Activated CD4-positive, alpha-beta T cell treated with anti-CD3 and anti-CD28 coated beads for 36 hours (primary cell): ENCODE measurements around the gene KAT8. TPM values are rescaled to one million over a fixed set of nuclear protein-coding genes. Genes with fewer than 3 reads are reported as not detected.

Experiments
- ATAC-seq: fragments of 200-7000 bp; cut with Tn5 transposase; one replicate; pipeline ENCODE4 v1.10.0; 2021; ENCODE audit warnings: mild to moderate bottlenecking, moderate library complexity
- CTCF ChIA-PET: fragments of 350-600 bp; sonication (Branson Sonifier 250); formaldehyde crosslinking; loops from one replicate; lab custom pipeline; 2021; ENCODE audit warnings: antibody characterized with exemption; lab: Charles Lee
- POLR2A ChIA-PET: fragments of 350-600 bp; sonication (Branson Sonifier 250); formaldehyde crosslinking; loops from one replicate; lab custom pipeline; 2021; ENCODE audit warnings: antibody characterized with exemption, inconsistent platforms; lab: Charles Lee
- DNase-seq: peaks from one replicate; pipeline ENCODE4 v3.0.0-alpha.2; 2020
- H3K27ac Mint-ChIP-seq: one replicate; pipeline ENCODE4 v1.8.0; 2021; ENCODE audit warnings: mixed read lengths
- H3K27me3 Mint-ChIP-seq: one replicate; pipeline ENCODE4 v1.8.0; 2021; ENCODE audit warnings: mixed read lengths
- H3K36me3 Mint-ChIP-seq: one replicate; pipeline ENCODE4 v1.8.0; 2021; ENCODE audit warnings: low read depth, mixed read lengths
- H3K4me1 Mint-ChIP-seq: one replicate; pipeline ENCODE4 v1.8.0; 2021; ENCODE audit warnings: mixed read lengths
- H3K4me3 Mint-ChIP-seq: one replicate; pipeline ENCODE4 v1.8.0; 2021; ENCODE audit warnings: mild to moderate bottlenecking, moderate library complexity, mixed read lengths
- H3K9me3 Mint-ChIP-seq: one replicate; pipeline ENCODE4 v1.8.0; 2021; ENCODE audit warnings: low read depth, mixed read lengths
- intact Hi-C, 2 experiments: fragments of 100-400 bp; cut with DNase I in 1 of 2; cut with micrococcal nuclease in 1 of 2; formaldehyde crosslinking; loops; one replicate each; pipeline versions ENCODE4 v1.14.2 to v1.15.1; 2022 to 2024; cut with DNase I, micrococcal nuclease
- total RNA-seq, 2 experiments: library from RNA; stranded (reverse); gene quantifications; one replicate each; pipeline ENCODE4 v1.2.3, GENCODE V29; 2021

The KAT8 gene
- total RNA-seq, result 10 to 100 TPM; 53.6 to 63.1 TPM

DNA sequence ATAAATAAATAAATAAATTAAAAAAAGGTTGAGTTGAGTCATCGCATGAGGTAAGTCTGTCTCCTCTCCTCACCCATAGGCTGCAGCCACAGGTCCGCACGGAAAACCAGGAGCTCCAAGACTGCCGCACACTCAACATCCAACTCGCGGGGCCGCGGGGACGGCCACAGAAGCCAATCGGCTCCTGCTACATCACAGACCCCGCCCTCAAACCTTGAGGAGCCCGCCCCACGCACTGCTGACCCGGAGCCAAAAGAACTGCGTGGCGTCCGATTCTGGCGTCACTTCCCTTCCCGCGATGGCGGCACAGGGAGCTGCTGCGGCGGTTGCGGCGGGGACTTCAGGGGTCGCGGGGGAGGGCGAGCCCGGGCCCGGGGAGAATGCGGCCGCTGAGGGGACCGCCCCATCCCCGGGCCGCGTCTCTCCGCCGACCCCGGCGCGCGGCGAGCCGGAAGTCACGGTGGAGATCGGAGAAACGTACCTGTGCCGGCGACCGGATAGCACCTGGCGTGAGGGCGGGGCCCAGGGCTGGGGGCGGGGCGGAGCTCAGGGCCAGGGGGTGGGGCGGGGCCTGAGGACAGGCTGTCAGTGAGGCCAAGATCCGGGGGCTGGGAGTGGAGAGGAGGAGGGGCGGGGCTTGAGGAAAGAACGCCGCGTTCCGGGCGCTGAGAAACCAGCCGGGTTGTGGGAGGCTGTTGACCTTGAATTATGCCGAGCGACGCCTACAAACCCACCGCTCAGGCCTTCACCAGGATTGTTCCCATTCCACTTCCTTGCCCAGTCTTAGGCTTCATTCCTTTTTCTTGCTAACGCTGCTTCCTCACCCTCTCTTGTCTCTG, at the start of gene KAT8:
Gene KAT8 (plus strand): TSS at position 281 of the 839 bp plus-strand sequence. CDS start 18 bp downstream, at position 299.
- peaks cover 14% of the 10 kb centered on the region for H3K4me1 Mint-ChIP-seq
- H3K27me3 Mint-ChIP-seq, result no peaks in the 10 kb centered on the region
- ChIA-PET POLR2A (interaction anchor here (0.6 to 1.8 kb wide), 12 partner anchors 10 to 757 kb away, joined by 3 to 26 read pairs (median 4); partner anchors contain the start of genes BCKDK, FUS, VKORC1 and ZNF267), CTCF (interaction anchor here (0.6 to 3.3 kb wide), 7 partner anchors 22 to 148 kb away, joined by 3 to 28 read pairs (median 4); partner anchors contain the start of genes ZNF646 and ZNF668)
- H3K9me3 Mint-ChIP-seq, result no peaks in the 10 kb centered on the region
- DNase-seq (peak; percentile 99), ATAC-seq (peak; percentile 93)
- peak within 1 kb of the TSS; percentile 88 for H3K4me3 Mint-ChIP-seq
- peaks cover 33% of the 10 kb centered on the region for H3K36me3 Mint-ChIP-seq
- H3K27ac Mint-ChIP-seq, result peak within 1 kb of the TSS; percentile 83
- intact Hi-C loops, result loop anchor here (1.0 to 2.0 kb wide), 11 partner anchors 23 to 583 kb away; partner anchors contain the start of genes VKORC1 (in 2 of the 2), ZNF646 (in 2 of the 2), ZNF668 (in 2 of the 2) and ARMC5 (in 1 of the 2)

DNA sequence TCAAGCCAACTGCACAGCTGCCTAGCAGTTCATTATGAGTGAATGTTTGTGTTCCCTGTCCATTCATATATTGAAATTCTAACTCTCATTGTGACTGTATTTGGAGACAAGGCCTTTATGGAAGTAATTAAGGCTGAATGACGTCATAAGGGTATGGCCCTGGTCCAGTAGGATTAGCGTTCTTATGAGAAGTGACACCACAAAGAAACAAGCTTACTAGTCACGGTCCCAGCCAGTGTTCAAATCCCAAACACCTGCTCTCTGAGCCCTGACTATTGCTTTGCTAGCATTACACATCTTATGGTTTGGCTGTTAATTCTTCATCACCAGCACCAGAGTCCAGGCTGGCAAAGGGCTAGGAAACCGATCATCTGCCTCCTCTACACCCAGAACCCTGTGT, 45.6 kb upstream of the KAT8 start:
- intact Hi-C loops, result loop anchor here (2.0 to 5.0 kb wide), 3 partner anchors 75 to 803 kb away; partner anchors contain the start of gene PHKG2 (in 1 of the 2)
- POLR2A ChIA-PET, result interaction anchor here (0.6 to 1.7 kb wide), 4 partner anchors 41 to 71 kb away, joined by 3 to 4 read pairs (median 3); partner anchors contain the start of gene KAT8

DNA sequence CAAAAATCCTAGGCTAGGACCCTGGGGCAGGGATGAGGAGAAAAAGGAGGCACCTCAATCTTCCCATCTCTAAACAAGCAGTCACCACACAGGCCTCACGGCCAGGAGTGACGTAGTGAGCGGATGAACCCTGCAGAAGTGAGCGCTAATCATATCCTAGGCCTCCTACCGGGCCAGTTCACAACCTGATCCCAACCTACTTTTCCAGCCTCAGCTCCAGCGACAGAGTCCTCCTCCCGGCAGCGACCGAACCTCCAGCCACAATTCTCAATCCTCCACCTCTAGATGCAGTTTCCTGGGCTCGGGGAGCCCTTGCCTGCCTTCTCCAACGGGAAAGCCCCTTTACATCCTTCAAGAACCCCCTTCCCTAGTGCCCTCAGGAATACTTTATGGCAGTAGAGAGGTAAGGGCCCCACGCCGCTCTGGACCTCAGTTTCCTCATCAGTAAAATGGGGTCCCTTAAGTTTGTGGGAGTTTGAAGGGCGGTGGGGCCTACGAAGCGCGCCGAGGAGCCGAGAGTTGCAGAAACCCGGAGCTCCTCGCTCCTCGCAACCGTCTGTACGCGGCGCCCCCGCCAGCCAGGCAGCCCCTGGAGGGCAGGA, 44.8 kb upstream of the KAT8 start:
- H3K9me3 Mint-ChIP-seq, result no peaks in the 10 kb centered on the region
- peaks cover 22% of the 10 kb centered on the region for H3K36me3 Mint-ChIP-seq
- POLR2A ChIA-PET, result interaction anchor here (0.7 to 1.3 kb wide), 3 partner anchors 44 to 325 kb away, joined by 3 to 11 read pairs (median 4); partner anchors contain the start of gene PHKG2
- peak overlapping the region; percentile 90 for H3K27ac Mint-ChIP-seq
- peaks cover 34% of the 10 kb centered on the region for H3K4me1 Mint-ChIP-seq
- ATAC-seq, result peak; percentile 1
- H3K27me3 Mint-ChIP-seq, result no peaks in the 10 kb centered on the region
- H3K4me3 Mint-ChIP-seq, result peak overlapping the region; percentile 97
- intact Hi-C loops, result loop anchor here (1.0 to 5.0 kb wide), 9 partner anchors 76 to 802 kb away; partner anchors contain the start of genes FBRS (in 1 of the 2), FUS (in 1 of the 2), PHKG2 (in 1 of the 2) and RUSF1 (in 1 of the 2)
- CTCF ChIA-PET, result interaction anchor here (1.9 to 2.3 kb wide), 2 partner anchors 22 to 69 kb away, joined by 7 to 15 read pairs; partner anchors contain the start of gene VKORC1
- peak; percentile 62 for DNase-seq

More for the DNA sequence above, 45.6 kb upstream of the KAT8 start:
- H3K4me1 Mint-ChIP-seq, result peaks cover 34% of the 10 kb centered on the region
- H3K36me3 Mint-ChIP-seq, result peaks cover 16% of the 10 kb centered on the region
- no peak for DNase-seq
- CTCF ChIA-PET, result interaction anchor here (0.7 kb wide), 1 partner anchor 14 kb away, joined by 3 read pairs; no protein-coding TSS in a partner anchor
- H3K27ac Mint-ChIP-seq, result peak overlapping the region; percentile 90
- H3K4me3 Mint-ChIP-seq, result peak overlapping the region; percentile 97
- no peak for ATAC-seq
- H3K9me3 Mint-ChIP-seq, result no peaks in the 10 kb centered on the region
- no peaks in the 10 kb centered on the region for H3K27me3 Mint-ChIP-seq

DNA sequence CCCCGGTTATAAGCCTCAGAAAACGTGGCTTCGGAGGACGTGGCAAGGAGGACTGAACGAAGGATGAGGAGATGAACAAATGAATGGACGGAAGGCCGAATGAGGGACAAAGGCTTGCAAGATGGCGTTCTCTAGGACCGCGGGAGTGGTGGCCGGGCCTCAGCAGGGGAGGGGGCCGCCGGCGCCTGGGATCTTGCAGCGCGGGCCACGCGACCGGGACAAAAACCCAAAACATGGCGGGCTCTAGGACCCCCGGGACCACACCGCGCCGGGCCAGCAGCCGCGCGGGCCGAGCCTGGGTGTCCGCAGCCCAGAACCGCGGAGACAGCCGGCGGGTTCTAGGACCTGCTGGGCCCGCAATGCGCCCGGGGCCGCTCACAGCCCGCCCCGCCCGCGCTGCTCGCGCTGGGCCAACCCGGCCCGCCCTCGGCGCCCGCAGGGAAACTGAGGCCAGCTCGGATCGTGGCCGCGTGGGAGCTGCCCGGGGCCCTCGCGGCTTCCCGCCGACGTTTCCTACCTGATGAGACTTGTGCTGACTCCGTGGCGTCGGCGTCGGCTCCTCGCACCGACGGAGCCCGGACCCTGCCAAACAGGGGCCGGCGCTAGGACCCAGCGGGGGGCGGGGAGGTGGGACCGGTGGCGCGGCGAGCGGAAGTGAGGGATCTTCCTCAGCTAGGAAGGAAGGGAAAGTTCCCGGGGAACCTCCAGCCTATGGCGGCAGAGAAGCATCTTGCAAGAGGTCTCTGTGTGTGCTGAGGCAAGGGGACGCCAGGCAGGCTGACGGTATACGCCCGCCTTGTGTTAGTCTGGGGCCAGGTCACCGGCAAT, 44.1 kb upstream of the KAT8 start:
- intact Hi-C loops, result loop anchor here (1.0 to 5.0 kb wide), 9 partner anchors 77 to 801 kb away; partner anchors contain the start of genes FBRS (in 1 of the 2), FUS (in 1 of the 2), PHKG2 (in 1 of the 2) and RUSF1 (in 1 of the 2)
- peak; percentile 53 for ATAC-seq
- no peaks in the 10 kb centered on the region for H3K27me3 Mint-ChIP-seq
- H3K4me3 Mint-ChIP-seq, result peak overlapping the region; percentile 97
- DNase-seq, result peak; percentile 95
- H3K36me3 Mint-ChIP-seq, result peaks cover 29% of the 10 kb centered on the region
- POLR2A ChIA-PET, result interaction anchor here (0.6 to 1.8 kb wide), 15 partner anchors 12 to 326 kb away, joined by 3 to 23 read pairs (median 4); partner anchors contain the start of genes FUS, KAT8, PHKG2 and STX4
- H3K9me3 Mint-ChIP-seq, result no peaks in the 10 kb centered on the region
- H3K27ac Mint-ChIP-seq, result peak overlapping the region; percentile 98
- peaks cover 34% of the 10 kb centered on the region for H3K4me1 Mint-ChIP-seq
- CTCF ChIA-PET, result interaction anchor here (0.6 to 2.3 kb wide), 12 partner anchors 10 to 796 kb away, joined by 3 to 15 read pairs (median 3); partner anchors contain the start of genes KAT8, STX4 and VKORC1

DNA sequence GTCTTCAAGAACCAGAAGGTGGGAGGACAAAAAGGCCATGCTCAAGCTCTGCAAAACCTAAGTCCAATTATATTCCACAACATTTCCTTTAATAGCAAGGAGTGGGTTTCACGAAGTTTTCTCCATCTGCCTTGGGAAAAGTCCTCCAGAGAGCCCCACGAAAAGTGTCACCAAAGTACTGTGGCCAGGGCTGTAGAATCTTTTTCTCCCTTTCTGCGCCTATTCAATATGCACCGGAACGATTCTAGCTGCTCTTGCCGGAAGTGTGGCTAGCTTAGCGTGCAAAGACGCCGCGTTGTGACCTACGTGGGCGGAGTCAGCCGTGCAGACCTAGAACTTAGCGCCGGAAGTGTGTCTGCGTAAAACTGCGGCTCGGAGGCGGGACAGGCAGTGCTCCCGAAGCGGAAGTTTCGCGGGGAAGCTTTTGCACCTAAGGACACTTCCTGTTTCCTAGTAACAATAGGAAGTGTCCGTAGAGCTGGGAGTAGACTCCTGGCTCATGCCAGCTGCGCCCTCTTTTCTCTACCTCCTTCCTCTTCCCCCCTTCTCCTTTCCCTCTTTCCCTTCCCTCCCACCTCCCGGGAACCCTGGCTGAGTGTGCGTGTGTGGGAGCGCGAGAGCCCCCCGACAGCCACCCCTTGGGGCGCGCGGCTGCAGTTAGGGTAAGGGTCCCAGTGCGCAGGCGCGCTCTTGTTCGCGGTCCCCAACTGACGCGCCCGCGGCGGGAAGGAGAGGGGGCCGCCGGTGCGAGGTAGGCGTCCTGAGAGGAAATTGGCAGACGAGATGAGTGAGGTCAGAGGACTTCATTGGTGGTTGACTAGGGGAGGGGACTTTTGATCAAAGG, 43.3 kb upstream of the KAT8 start, which contains the start of the genes ZNF646 and ZNF668:
Gene ZNF646 (plus strand): TSS at position 453 of the 844 bp plus-strand sequence. CDS start 1,903 bp downstream, outside the sequence.
Gene ZNF668 (minus strand): TSS at position 271 of the 844 bp plus-strand sequence. CDS start 9,781 bp downstream, outside the sequence.
- CTCF ChIA-PET, result interaction anchor here (0.6 to 2.3 kb wide), 13 partner anchors 11 to 795 kb away, joined by 3 to 15 read pairs (median 3); partner anchors contain the start of genes KAT8, STX4 and VKORC1
- Mint-ChIP-seq H3K27me3 (no peaks in the 10 kb centered on the region), H3K27ac (peak within 1 kb of the TSS; percentile 98), H3K9me3 (no peaks in the 10 kb centered on the region), H3K4me3 (peak within 1 kb of the TSS; percentile 97), H3K4me1 (peaks cover 30% of the 10 kb centered on the region), H3K36me3 (peaks cover 37% of the 10 kb centered on the region)
- POLR2A ChIA-PET, result interaction anchor here (0.6 to 1.8 kb wide), 14 partner anchors 11 to 326 kb away, joined by 3 to 23 read pairs (median 4); partner anchors contain the start of genes FUS, KAT8, PHKG2 and STX4
- intact Hi-C loops, result loop anchor here (1.0 to 5.0 kb wide), 26 partner anchors 20 to 801 kb away; partner anchors contain the start of genes ARMC5 (in 2 of the 2), FUS (in 2 of the 2), KAT8 (in 2 of the 2) and SETD1A (in 2 of the 2)
- ATAC-seq (peak; percentile 83), DNase-seq (peak; percentile 99)

DNA sequence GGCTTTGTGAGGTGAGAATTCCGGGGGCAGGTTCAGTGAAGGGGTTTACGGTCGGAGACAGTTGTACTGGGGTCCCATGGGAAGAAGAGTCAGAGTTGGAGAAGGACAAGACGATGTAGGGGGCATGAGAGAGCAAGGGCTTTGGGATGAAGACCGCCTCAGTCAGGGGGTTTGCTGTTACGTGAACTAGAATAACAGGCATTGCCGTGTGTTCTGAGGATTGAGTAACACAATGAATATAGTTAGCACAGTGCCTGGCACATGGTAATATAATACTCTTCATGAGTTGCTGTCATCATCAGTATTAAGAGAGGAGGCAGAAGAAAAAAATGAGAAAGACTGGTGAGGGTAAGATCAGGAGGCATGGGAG, 42.7 kb upstream of the KAT8 start:
- POLR2A ChIA-PET, result interaction anchor here (0.6 to 1.8 kb wide), 11 partner anchors 11 to 144 kb away, joined by 3 to 23 read pairs (median 4); partner anchors contain the start of genes FUS, KAT8 and STX4
- Mint-ChIP-seq H3K36me3 (peaks cover 38% of the 10 kb centered on the region), H3K27me3 (no peaks in the 10 kb centered on the region), H3K4me1 (peaks cover 28% of the 10 kb centered on the region), H3K9me3 (no peaks in the 10 kb centered on the region), H3K4me3 (peak overlapping the region; percentile 97), H3K27ac (peak overlapping the region; percentile 98)
- CTCF ChIA-PET, result interaction anchor here (0.9 to 2.3 kb wide), 7 partner anchors 20 to 794 kb away, joined by 3 to 15 read pairs (median 7); partner anchors contain the start of genes KAT8, STX4 and VKORC1
- ATAC-seq, result no peak
- intact Hi-C loops, result loop anchor here (1.0 to 5.0 kb wide), 19 partner anchors 20 to 627 kb away; partner anchors contain the start of genes ARMC5 (in 2 of the 2), KAT8 (in 2 of the 2), SETD1A (in 2 of the 2) and VKORC1 (in 2 of the 2)
- no peak for DNase-seq

DNA sequence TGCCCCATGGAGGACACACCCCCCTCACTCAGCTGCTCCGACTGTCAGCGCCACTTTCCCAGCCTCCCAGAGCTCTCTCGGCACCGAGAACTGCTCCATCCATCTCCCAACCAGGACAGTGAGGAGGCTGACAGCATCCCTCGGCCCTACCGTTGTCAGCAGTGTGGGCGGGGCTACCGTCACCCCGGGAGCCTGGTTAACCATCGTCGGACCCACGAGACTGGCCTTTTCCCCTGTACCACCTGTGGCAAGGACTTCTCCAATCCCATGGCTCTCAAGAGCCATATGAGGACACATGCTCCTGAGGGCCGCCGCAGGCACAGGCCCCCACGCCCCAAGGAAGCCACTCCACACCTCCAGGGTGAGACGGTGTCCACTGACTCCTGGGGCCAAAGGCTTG, 41.1 kb upstream of the KAT8 start:
- ATAC-seq, result no peak
- CTCF ChIA-PET, result interaction anchor here (0.7 kb wide), 1 partner anchor 41 kb away, joined by 5 read pairs; the partner anchor contains the start of gene KAT8
- DNase-seq, result no peak
- no peaks in the 10 kb centered on the region for H3K27me3 Mint-ChIP-seq
- H3K9me3 Mint-ChIP-seq, result no peaks in the 10 kb centered on the region
- peaks cover 44% of the 10 kb centered on the region for H3K36me3 Mint-ChIP-seq
- POLR2A ChIA-PET, result no interaction called here
- peak overlapping the region; percentile 97 for H3K4me3 Mint-ChIP-seq
- H3K4me1 Mint-ChIP-seq, result peaks cover 32% of the 10 kb centered on the region
- H3K27ac Mint-ChIP-seq, result no peak overlapping the region
- intact Hi-C loops, result no loop called here

DNA sequence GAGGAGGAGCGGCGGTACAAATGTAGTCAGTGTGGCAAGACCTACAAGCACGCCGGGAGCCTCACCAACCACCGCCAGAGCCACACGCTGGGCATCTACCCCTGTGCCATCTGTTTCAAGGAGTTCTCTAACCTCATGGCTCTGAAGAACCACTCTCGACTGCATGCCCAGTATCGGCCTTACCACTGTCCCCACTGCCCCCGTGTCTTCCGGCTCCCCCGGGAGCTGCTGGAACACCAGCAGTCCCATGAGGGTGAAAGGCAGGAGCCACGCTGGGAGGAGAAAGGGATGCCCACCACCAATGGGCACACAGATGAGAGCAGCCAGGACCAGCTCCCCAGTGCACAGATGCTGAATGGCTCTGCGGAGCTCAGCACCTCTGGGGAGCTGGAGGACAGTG, 40.4 kb upstream of the KAT8 start:
- ChIA-PET CTCF (interaction anchor here (1.3 kb wide), 1 partner anchor 95 kb away, joined by 5 read pairs; no protein-coding TSS in a partner anchor), POLR2A (no interaction called here)
- Mint-ChIP-seq H3K36me3 (peaks cover 43% of the 10 kb centered on the region), H3K4me1 (peaks cover 27% of the 10 kb centered on the region), H3K4me3 (no peak overlapping the region), H3K27me3 (no peaks in the 10 kb centered on the region), H3K27ac (no peak overlapping the region), H3K9me3 (no peaks in the 10 kb centered on the region)
- no peak for DNase-seq
- no peak for ATAC-seq
- intact Hi-C loops, result no loop called here
